Endothelial cell (in vitro differentiated cells): ENCODE data around the gene AKAP13. TPM values are rescaled to one million over a fixed set of nuclear protein-coding genes. Genes with fewer than 3 reads are reported as not detected.

Experiments used
- DNase-seq: peaks from one replicate; pipeline ENCODE4 v3.0.0; 2021; ENCODE audit warnings: low spot score
- H3K27ac Mint-ChIP-seq: one replicate; pipeline ENCODE4 v1.8.0; 2021; ENCODE audit warnings: mixed read lengths, inconsistent platforms; ENCODE audit not compliant: unreplicated experiment
- H3K27me3 Mint-ChIP-seq: one replicate; pipeline ENCODE4 v1.8.0; 2021; ENCODE audit warnings: mild to moderate bottlenecking, moderate library complexity, mixed read lengths, inconsistent platforms; ENCODE audit not compliant: unreplicated experiment
- H3K36me3 Mint-ChIP-seq: one replicate; pipeline ENCODE4 v1.8.0; 2021; ENCODE audit warnings: mild to moderate bottlenecking, low read depth, mixed read lengths, inconsistent platforms; ENCODE audit not compliant: unreplicated experiment
- H3K4me1 Mint-ChIP-seq: one replicate; pipeline ENCODE4 v1.8.0; 2021; ENCODE audit warnings: mild to moderate bottlenecking, mixed read lengths, inconsistent platforms; ENCODE audit not compliant: unreplicated experiment
- H3K4me3 Mint-ChIP-seq: one replicate; pipeline ENCODE4 v1.8.0; 2021; ENCODE audit warnings: mild to moderate bottlenecking, mixed read lengths, inconsistent platforms; ENCODE audit not compliant: unreplicated experiment
- H3K9me3 Mint-ChIP-seq: one replicate; pipeline ENCODE4 v1.8.0; 2021; ENCODE audit warnings: mixed read lengths, inconsistent platforms; ENCODE audit not compliant: unreplicated experiment
- CTCF ChIP-seq: fragments of 200-600 bp; sonication (generic); IDR thresholded peaks from one replicate; pipeline ENCODE4 v1.5.0; 2021; ENCODE audit warnings: antibody characterized with exemption; ENCODE audit not compliant: unreplicated experiment
- total RNA-seq: library from RNA; stranded (reverse); fragmentation: NEBNext Ultra II Directional; extraction: Animal tissue kit (Norgen Biotek cat#: 25700); gene quantifications from one replicate; pipeline ENCODE4 v1.2.1, GENCODE V29; 2021; ENCODE audit not compliant: unreplicated experiment

AKAP13 gene
- total RNA-seq, 1 donor from 2014 or later, result 249 TPM

- DNase-seq, result no peak
- Mint-ChIP-seq H3K27me3 (peaks cover 5% of the 10 kb centered on the region), H3K27ac (no peak overlapping the region), H3K4me3 (no peak overlapping the region), H3K4me1 (peaks cover 20% of the 10 kb centered on the region), H3K9me3 (no peaks in the 10 kb centered on the region), H3K36me3 (peaks cover 16% of the 10 kb centered on the region)
- TF ChIP-seq CTCF, result no peak
Measured at GRCh38 chr15:85792102-85792731, 411.8 kb downstream of the AKAP13 start.

- no peak for TF ChIP-seq CTCF
- peaks cover 16% of the 10 kb centered on the region for H3K4me1 Mint-ChIP-seq
- no peaks in the 10 kb centered on the region for H3K9me3 Mint-ChIP-seq
- H3K27me3 Mint-ChIP-seq, result peaks cover 5% of the 10 kb centered on the region
- no peak overlapping the region for H3K27ac Mint-ChIP-seq
- H3K36me3 Mint-ChIP-seq, result peaks cover 16% of the 10 kb centered on the region
- peak overlapping the region; percentile 97 for H3K4me3 Mint-ChIP-seq
- DNase-seq, result no peak
Measured at GRCh38 chr15:85792912-85793590, 412.6 kb downstream of the AKAP13 start.

GRCh38 chr15:85793641-85794597 is 413.5 kb downstream of the AKAP13 start:
- Mint-ChIP-seq H3K4me3 (peak overlapping the region; percentile 97), H3K27ac (peak overlapping the region; percentile 72), H3K27me3 (peaks cover 5% of the 10 kb centered on the region), H3K9me3 (no peaks in the 10 kb centered on the region), H3K36me3 (peaks cover 16% of the 10 kb centered on the region), H3K4me1 (peaks cover 13% of the 10 kb centered on the region)
- DNase-seq, result peak; percentile 50
- TF ChIP-seq CTCF, result no peak

- peak; percentile 84 for DNase-seq
- H3K27me3 Mint-ChIP-seq, result peaks cover 5% of the 10 kb centered on the region
- H3K4me1 Mint-ChIP-seq, result peaks cover 13% of the 10 kb centered on the region
- peak within 1 kb of the TSS; percentile 72 for H3K27ac Mint-ChIP-seq
- H3K36me3 Mint-ChIP-seq, result peaks cover 16% of the 10 kb centered on the region
- H3K9me3 Mint-ChIP-seq, result no peaks in the 10 kb centered on the region
- TF ChIP-seq CTCF, result no peak
- H3K4me3 Mint-ChIP-seq, result peak within 1 kb of the TSS; percentile 97
Measured at GRCh38 chr15:85794598-85795336, 414.4 kb downstream of the AKAP13 start, which contains the start of gene KLHL25. Gene KLHL25, minus strand, starts transcription at chr15:85794925. Its CDS starts 25,115 bp downstream, at chr15:85769810.
